Loucy (cell line): ENCODE measurements around the gene UCMA.

Experiments used
- EZH2phosphoT487 ChIP-seq: fragments of 200-600 bp; IDR thresholded peaks from 2 replicates; pipeline ENCODE4 v1.6.1; 2018; ENCODE audit warnings: antibody characterized with exemption, mild to moderate bottlenecking, moderate library complexity, borderline replicate concordance
- TF ChIP-seq, protein P1 (sequence below): fragments of 200-600 bp; sonication (generic); conservative IDR thresholded peaks from 2 replicates; pipeline ENCODE4 v1.5.1; 2014; ENCODE audit warnings: mild to moderate bottlenecking, antibody characterized with exemption, low read length

GRCh38 chr10:13223241-13223640, 10.9 kb downstream of the UCMA start:
- TF ChIP-seq, protein P1, sequence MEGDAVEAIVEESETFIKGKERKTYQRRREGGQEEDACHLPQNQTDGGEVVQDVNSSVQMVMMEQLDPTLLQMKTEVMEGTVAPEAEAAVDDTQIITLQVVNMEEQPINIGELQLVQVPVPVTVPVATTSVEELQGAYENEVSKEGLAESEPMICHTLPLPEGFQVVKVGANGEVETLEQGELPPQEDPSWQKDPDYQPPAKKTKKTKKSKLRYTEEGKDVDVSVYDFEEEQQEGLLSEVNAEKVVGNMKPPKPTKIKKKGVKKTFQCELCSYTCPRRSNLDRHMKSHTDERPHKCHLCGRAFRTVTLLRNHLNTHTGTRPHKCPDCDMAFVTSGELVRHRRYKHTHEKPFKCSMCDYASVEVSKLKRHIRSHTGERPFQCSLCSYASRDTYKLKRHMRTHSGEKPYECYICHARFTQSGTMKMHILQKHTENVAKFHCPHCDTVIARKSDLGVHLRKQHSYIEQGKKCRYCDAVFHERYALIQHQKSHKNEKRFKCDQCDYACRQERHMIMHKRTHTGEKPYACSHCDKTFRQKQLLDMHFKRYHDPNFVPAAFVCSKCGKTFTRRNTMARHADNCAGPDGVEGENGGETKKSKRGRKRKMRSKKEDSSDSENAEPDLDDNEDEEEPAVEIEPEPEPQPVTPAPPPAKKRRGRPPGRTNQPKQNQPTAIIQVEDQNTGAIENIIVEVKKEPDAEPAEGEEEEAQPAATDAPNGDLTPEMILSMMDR = no peak
- TF ChIP-seq EZH2phosphoT487 = no peak
